NB4 (cell line): ENCODE results near the gene DST.

Experiments
- CTCF ChIP-seq: IDR thresholded peaks from one replicate; pipeline ENCODE4 v1.5.1; 2012; ENCODE audit warnings: low read depth, low read length
- MYC ChIP-seq: IDR thresholded peaks from 2 replicates; pipeline ENCODE4 v1.6.1; 2011; ENCODE audit warnings: low read depth, low read length
- POLR2A ChIP-seq: IDR thresholded peaks from 2 replicates; pipeline ENCODE4 v1.6.1; 2011; ENCODE audit warnings: mild to moderate bottlenecking; ENCODE audit not compliant: insufficient read length; ENCODE audit errors: extremely low read depth

- TF ChIP-seq POLR2A (no peak), CTCF (no peak), MYC (no peak)
Measured at GRCh38 chr6:56497691-56498090, 145.0 kb downstream of the DST start.
